Gastrocnemius medialis (tissue), 4 donors: Measurements from ENCODE around the gene TECR. TPM values are rescaled to one million over a fixed set of nuclear protein-coding genes. Genes with fewer than 3 reads are reported as not detected.

Experiments used
- ATAC-seq, 2 donors: fragments of 150-250 bp; one replicate each; pipeline ENCODE4 v1.9.1; 2016
- DNase-seq, 2 donors: peaks; one replicate each; pipeline ENCODE4 v3.0.0-alpha.2; 2019
- H3K27ac ChIP-seq, 4 donors: fragments of 200-600 bp; sonication (generic); 1 replicate in 1 of 4; 2 replicates in 3 of 4; pipeline ENCODE4 v1.5.1; 2016 to 2018; ENCODE audit warnings: mild to moderate bottlenecking in 2 of 4, moderate library complexity in 1 of 4
- H3K27me3 ChIP-seq, 3 donors: fragments of 200-600 bp; sonication (generic) in 2 of 3; 1 replicate in 1 of 3; 2 replicates in 2 of 3; pipeline versions ENCODE4 v1.5.1 to v1.6.0; 2016 to 2019; ENCODE audit warnings: mild to moderate bottlenecking in 1 of 3, moderate library complexity in 1 of 3
- H3K36me3 ChIP-seq, 2 donors: fragments of 200-600 bp; sonication (generic) in 1 of 2; one replicate each; pipeline ENCODE4 v1.5.1; 2017 to 2018
- H3K4me1 ChIP-seq, 2 donors: fragments of 200-600 bp; sonication (generic) in 1 of 2; one replicate each; pipeline ENCODE4 v1.5.1; 2016 to 2017; ENCODE audit warnings: mild to moderate bottlenecking in 2 of 2
- H3K4me3 ChIP-seq, 4 donors: fragments of 200-600 bp; sonication (generic) in 3 of 4; 1 replicate in 1 of 4; 2 replicates in 3 of 4; pipeline ENCODE4 v1.5.1; 2016 to 2019; ENCODE audit warnings: mild to moderate bottlenecking in 2 of 4
- H3K9me3 ChIP-seq, 3 donors: fragments of 200-600 bp; sonication (generic) in 2 of 3; 1 replicate in 1 of 3; 2 replicates in 2 of 3; pipeline ENCODE4 v1.5.1; 2016 to 2019
- CTCF ChIP-seq, 5 experiments: fragments of 450-650 bp in 3 of 5; fragments of 200-600 bp in 2 of 5; sonication (generic) in 2 of 5; IDR thresholded peaks in 4 of 5; conservative IDR thresholded peaks in 1 of 5; 1 replicate in 4 of 5; 2 replicates in 1 of 5; pipeline ENCODE4 v1.5.1; 2016 to 2019; ENCODE audit warnings: antibody characterized with exemption in 5 of 5, mild to moderate bottlenecking in 3 of 5, moderate library complexity in 3 of 5
- POLR2A ChIP-seq, 2 donors: fragments of 450-650 bp; IDR thresholded peaks; one replicate each; pipeline ENCODE4 v1.6.1; 2017; ENCODE audit warnings: antibody characterized with exemption in 2 of 2, mild to moderate bottlenecking in 2 of 2, moderate library complexity in 2 of 2
- in situ Hi-C, 4 donors: fragments of 200-750 bp; cut with MboI; loops; one replicate each; pipeline versions ENCODE4 v1.15.0 to v1.8.0; 2017; ENCODE audit warnings: low sequenced_read_pairs in 4 of 4
- intact Hi-C: fragments of 100-400 bp; cut with DNase I; formaldehyde crosslinking; loops from one replicate; pipeline ENCODE4 v1.15.1; 2023; ENCODE audit warnings: low total_unique reads
- total RNA-seq, 4 donors: library from RNA; depleted of rRNA; stranded (reverse); fragments of >200 nt; gene quantifications; one replicate each; pipeline versions ENCODE4 v1.1.0 to v1.2.3, GENCODE V29; 2016

TECR gene
- total RNA-seq, 4 donors from 2014 or later = 56.2 to 155 (median 113) TPM

GRCh38 chr19:14530005-14530348, 583 bp downstream of the TECR start:
- H3K27me3 ChIP-seq = no peaks in the 10 kb centered on the region
- ATAC-seq (peak in 1 of 2 donors; percentile 13), DNase-seq (no peak)
- in situ Hi-C loops (no loop called here), intact Hi-C loops (loop anchor here (1.0 kb wide), 1 partner anchor 34 kb away; the partner anchor contains the start of gene GIPC1)
- H3K9me3 ChIP-seq = no peaks in the 10 kb centered on the region
- TF ChIP-seq CTCF (IDR thresholded peaks at IDR 0.05 in 4 of 5, conservative IDR thresholded peaks at IDR 0.05 in 1 of 5) (no peak), POLR2A (IDR thresholded peaks at IDR 0.05) (no peak)
- H3K4me1 ChIP-seq = peaks cover 24 to 37% of the 10 kb centered on the region in 2 donors
- no peaks in the 10 kb centered on the region for H3K36me3 ChIP-seq
- H3K27ac ChIP-seq = peak overlapping the region; percentile 95 to 98 (median 98)
- peak overlapping the region; percentile 80 to 98 (median 84) for H3K4me3 ChIP-seq

- Histone ChIP-seq H3K27me3 (no peaks in the 10 kb centered on the region), H3K27ac (peak overlapping the region; percentile 95 to 98 (median 98)), H3K4me3 (peak overlapping the region; percentile 80 to 98 (median 84)), H3K4me1 (peaks cover 24 to 37% of the 10 kb centered on the region in 2 donors), H3K36me3 (no peaks in the 10 kb centered on the region), H3K9me3 (no peaks in the 10 kb centered on the region)
- ATAC-seq (no peak), DNase-seq (no peak)
- TF ChIP-seq CTCF (IDR thresholded peaks at IDR 0.05 in 4 of 5, conservative IDR thresholded peaks at IDR 0.05 in 1 of 5) (no peak), POLR2A (IDR thresholded peaks at IDR 0.05) (no peak)
- intact Hi-C loops = loop anchor here (1.0 kb wide), 1 partner anchor 34 kb away; the partner anchor contains the start of gene GIPC1
- in situ Hi-C loops = no loop called here
These were observed 1.1 kb downstream of the TECR start for GRCh38 chr19:14530506-14530905.

GRCh38 chr19:14533450-14533849, 4.1 kb downstream of the TECR start:
- H3K4me1 ChIP-seq = peaks cover 24 to 37% of the 10 kb centered on the region in 2 donors
- no peaks in the 10 kb centered on the region for H3K36me3 ChIP-seq
- no peak for ATAC-seq
- intact Hi-C loops (loop anchor here (2.0 kb wide), 1 partner anchor 25 kb away; no protein-coding TSS in a partner anchor), in situ Hi-C loops (no loop called here)
- H3K4me3 ChIP-seq = no peak overlapping the region
- DNase-seq = no peak
- TF ChIP-seq CTCF (IDR thresholded peaks at IDR 0.05 in 4 of 5, conservative IDR thresholded peaks at IDR 0.05 in 1 of 5) (no peak), POLR2A (IDR thresholded peaks at IDR 0.05) (no peak)
- no peaks in the 10 kb centered on the region for H3K27me3 ChIP-seq
- peak overlapping the region; percentile 95 to 98 (median 98) for H3K27ac ChIP-seq
- no peaks in the 10 kb centered on the region for H3K9me3 ChIP-seq

GRCh38 chr19:14536926-14537692, 7.7 kb downstream of the TECR start:
- DNase-seq = peak in 1 of 2 donors; percentile 48
- ATAC-seq = peak; percentile 13 to 64
- Histone ChIP-seq H3K27ac (peak overlapping the region; percentile 49 to 70 (median 54)), H3K36me3 (no peaks in the 10 kb centered on the region), H3K9me3 (no peaks in the 10 kb centered on the region), H3K4me1 (peaks cover 5 to 19% of the 10 kb centered on the region in 2 donors), H3K27me3 (no peaks in the 10 kb centered on the region), H3K4me3 (no peak overlapping the region)
- intact Hi-C loops (no loop called here), in situ Hi-C loops (no loop called here)
- TF ChIP-seq CTCF (IDR thresholded peaks at IDR 0.05 in 4 of 5, conservative IDR thresholded peaks at IDR 0.05 in 1 of 5) (no peak), POLR2A (IDR thresholded peaks at IDR 0.05) (no peak)
